Measurements from ENCODE around the gene MAML3.

DNA sequence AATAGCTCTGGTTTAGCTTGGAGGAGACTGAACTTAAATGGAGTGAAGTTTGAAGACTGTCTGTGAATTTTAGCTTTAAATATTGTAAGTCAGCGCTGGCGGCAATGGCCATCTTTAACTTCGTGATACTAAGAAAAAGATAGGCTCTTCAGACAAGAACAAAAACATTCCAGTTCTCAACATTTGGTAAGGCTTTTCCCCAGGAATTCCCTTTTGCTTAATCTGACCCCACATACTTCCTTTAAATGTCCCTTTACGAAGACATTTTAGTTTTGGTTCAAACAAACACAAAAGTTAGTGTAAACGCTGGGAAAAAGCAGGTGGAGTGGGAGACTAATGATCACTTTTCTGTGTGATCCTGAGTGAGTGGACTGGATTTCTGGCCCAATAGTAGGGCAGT is 106.2 kb downstream of the MAML3 start:
- TF ChIP-seq POLR2A (IDR thresholded peaks at IDR 0.05) (no peak), POLR2AphosphoS5 (IDR thresholded peaks at IDR 0.05) (no peak), EP300 (IDR thresholded peaks at IDR 0.05; ENCODE audit: low read depth) (no peak)
- TF ChIP-seq, protein P1, sequence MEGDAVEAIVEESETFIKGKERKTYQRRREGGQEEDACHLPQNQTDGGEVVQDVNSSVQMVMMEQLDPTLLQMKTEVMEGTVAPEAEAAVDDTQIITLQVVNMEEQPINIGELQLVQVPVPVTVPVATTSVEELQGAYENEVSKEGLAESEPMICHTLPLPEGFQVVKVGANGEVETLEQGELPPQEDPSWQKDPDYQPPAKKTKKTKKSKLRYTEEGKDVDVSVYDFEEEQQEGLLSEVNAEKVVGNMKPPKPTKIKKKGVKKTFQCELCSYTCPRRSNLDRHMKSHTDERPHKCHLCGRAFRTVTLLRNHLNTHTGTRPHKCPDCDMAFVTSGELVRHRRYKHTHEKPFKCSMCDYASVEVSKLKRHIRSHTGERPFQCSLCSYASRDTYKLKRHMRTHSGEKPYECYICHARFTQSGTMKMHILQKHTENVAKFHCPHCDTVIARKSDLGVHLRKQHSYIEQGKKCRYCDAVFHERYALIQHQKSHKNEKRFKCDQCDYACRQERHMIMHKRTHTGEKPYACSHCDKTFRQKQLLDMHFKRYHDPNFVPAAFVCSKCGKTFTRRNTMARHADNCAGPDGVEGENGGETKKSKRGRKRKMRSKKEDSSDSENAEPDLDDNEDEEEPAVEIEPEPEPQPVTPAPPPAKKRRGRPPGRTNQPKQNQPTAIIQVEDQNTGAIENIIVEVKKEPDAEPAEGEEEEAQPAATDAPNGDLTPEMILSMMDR (IDR thresholded peaks at IDR 0.05): no peak

Measured in transverse colon (tissue), 4 donors.